Panc1 (cell line): ENCODE measurements around the gene ARHGAP11A. TPM values are rescaled to one million over a fixed set of nuclear protein-coding genes. Genes with fewer than 3 reads are reported as not detected.

ENCODE experiments used
- ATAC-seq: fragments of 200-7000 bp; cut with Tn5 transposase; 2 replicates; pipeline ENCODE4 v1.9.1; 2020; ENCODE audit warnings: mild to moderate bottlenecking, moderate library complexity
- BruUV-seq: library from RNA; stranded (reverse); fragments of 400-500 nt; replicated peaks from 2 replicates; lab custom pipeline; 2021; lab: Mats Ljungman, UMichigan
- CTCF ChIA-PET: fragments of 300-600 bp; sonication (Branson Sonifier 250); formaldehyde crosslinking; loops from one replicate; lab custom pipeline; 2022; ENCODE audit warnings: antibody characterized with exemption; lab: Charles Lee
- POLR2A ChIA-PET: fragments of 300-600 bp; sonication (Branson Sonifier 250); formaldehyde crosslinking; loops from one replicate; lab custom pipeline; 2022; ENCODE audit warnings: antibody characterized with exemption; lab: Charles Lee
- DNase-seq: peaks from one replicate; pipeline ENCODE4 v3.0.0-alpha.2; 2010; ENCODE audit warnings: low read depth, low spot score
- H3K27ac ChIP-seq: 2 replicates; pipeline ENCODE4 v1.5.1; 2011; ENCODE audit warnings: mild to moderate bottlenecking, low read length, inconsistent platforms
- H3K27me3 ChIP-seq: fragments of 200-500 bp; sonication (Bioruptor generic); 2 replicates; pipeline ENCODE4 v1.6.0; 2014; ENCODE audit warnings: low read length, inconsistent platforms; ENCODE audit not compliant: control insufficient read depth, insufficient read depth
- H3K36me3 ChIP-seq: fragments of 200-500 bp; sonication (Bioruptor generic); 2 replicates; pipeline ENCODE4 v1.5.1; 2014; ENCODE audit warnings: inconsistent platforms, mild to moderate bottlenecking, low read length, moderate library complexity; ENCODE audit not compliant: control insufficient read depth, insufficient read depth
- H3K4me1 ChIP-seq: 2 replicates; pipeline ENCODE4 v1.5.1; 2011; ENCODE audit warnings: inconsistent platforms, mild to moderate bottlenecking, low read length, moderate library complexity; ENCODE audit not compliant: control insufficient read depth, insufficient read depth
- H3K4me3 ChIP-seq, 2 experiments: 2 replicates each; pipeline ENCODE4 v1.5.1; 2011 to 2012; ENCODE audit warnings: low read depth in 2 of 2, low read length in 2 of 2, mild to moderate bottlenecking in 2 of 2, inconsistent platforms in 1 of 2, moderate library complexity in 1 of 2
- H3K9me3 ChIP-seq: fragments of 200-500 bp; sonication (Bioruptor generic); 2 replicates; pipeline ENCODE4 v1.5.1; 2014; ENCODE audit warnings: low read depth, mild to moderate bottlenecking, inconsistent platforms, low read length, moderate library complexity; ENCODE audit not compliant: control insufficient read depth, insufficient read depth
- CTCF ChIP-seq: fragments of 450-650 bp; IDR thresholded peaks from 2 replicates; pipeline ENCODE4 v1.5.1; 2017; ENCODE audit warnings: mild to moderate bottlenecking
- POLR2AphosphoS5 ChIP-seq: IDR thresholded peaks from 2 replicates; pipeline ENCODE4 v1.6.1; 2012; ENCODE audit warnings: mild to moderate bottlenecking, low read depth, low read length, moderate library complexity
- REST ChIP-seq, 2 experiments: IDR thresholded peaks; 2 replicates each; pipeline ENCODE4 v1.6.1; 2011 to 2012; ENCODE audit warnings: low read depth in 2 of 2, control low read depth in 1 of 2, low read length in 1 of 2, mild to moderate bottlenecking in 1 of 2, moderate library complexity in 1 of 2; ENCODE audit not compliant: insufficient read depth in 1 of 2
- SIN3A ChIP-seq: IDR thresholded peaks from 2 replicates; pipeline ENCODE4 v1.6.1; 2012; ENCODE audit warnings: low read depth, mild to moderate bottlenecking, low read length, moderate library complexity, borderline replicate concordance; ENCODE audit not compliant: insufficient read depth
- TCF7L2 ChIP-seq: IDR thresholded peaks from 2 replicates; pipeline ENCODE4 v1.6.1; 2011; ENCODE audit warnings: mild to moderate bottlenecking, low read depth, low read length, inconsistent platforms
- in situ Hi-C: cut with HindIII; loops from 2 replicates; pipeline ENCODE4 v1.10.0; 2016; ENCODE audit warnings: low sequenced_read_pairs, low pct_unique_long_range_greater_than_20kb
- intact Hi-C: fragments of 100-400 bp; cut with micrococcal nuclease; formaldehyde crosslinking; loops from one replicate; pipeline ENCODE4 v1.10.0; 2022; ENCODE audit not compliant: unreplicated experiment
- total RNA-seq: library from RNA; stranded (reverse); gene quantifications from one replicate; pipeline ENCODE4 v1.2.1, GENCODE V29; 2021; ENCODE audit not compliant: unreplicated experiment

ARHGAP11A gene
- total RNA-seq, 1 experiment from 2014 or later = 124 TPM

DNA sequence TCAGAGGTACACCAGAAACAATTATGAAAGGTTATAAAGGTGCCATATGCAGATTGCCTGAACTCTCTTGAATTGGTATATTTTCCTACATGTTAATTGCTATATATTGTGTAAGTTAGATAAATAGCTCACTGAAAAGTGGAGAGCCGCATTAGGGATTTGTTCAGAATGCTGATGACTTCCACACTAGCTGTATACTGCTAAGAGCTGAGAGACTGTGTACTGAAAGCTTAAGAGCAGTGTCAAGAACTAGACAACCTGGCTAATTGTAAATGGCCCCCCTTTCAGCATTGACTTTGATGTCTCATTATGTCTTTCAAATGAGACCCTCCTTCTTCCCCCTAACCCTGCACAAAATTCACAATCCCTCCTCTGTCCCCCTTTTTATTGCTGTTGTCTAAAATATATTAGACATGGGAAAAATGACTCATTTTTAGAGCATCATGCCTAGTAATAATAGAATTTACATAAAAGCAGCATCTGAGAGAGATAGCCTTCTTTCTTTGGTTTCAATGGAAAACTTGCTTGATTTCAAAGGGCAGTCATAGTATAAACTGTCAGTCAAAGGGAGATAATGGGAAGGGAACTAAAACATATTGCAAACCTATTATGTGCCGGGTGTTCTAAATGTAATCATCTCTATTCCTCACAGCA, 67.8 kb downstream of the ARHGAP11A start:
- POLR2A ChIA-PET = no interaction called here
- in situ Hi-C loops (no loop called here), intact Hi-C loops (no loop called here)
- Histone ChIP-seq H3K27me3 (no peaks in the 10 kb centered on the region), H3K27ac (no peak overlapping the region), H3K9me3 (no peaks in the 10 kb centered on the region), H3K4me1 (no peaks in the 10 kb centered on the region), H3K4me3 (no peak overlapping the region), H3K36me3 (no peaks in the 10 kb centered on the region)
- TF ChIP-seq TCF7L2 = no peak
- TF ChIP-seq POLR2AphosphoS5 = no peak
- TF ChIP-seq CTCF = no peak
- CTCF ChIA-PET = no interaction called here
- BruUV-seq = no TSS peak
- ATAC-seq (no peak), DNase-seq (no peak)

- H3K36me3 ChIP-seq = no peaks in the 10 kb centered on the region
- BruUV-seq = no TSS peak
- ATAC-seq (peak; percentile 53; the same call in 1 of the 2 replicates), DNase-seq (no peak)
- H3K4me3 ChIP-seq = no peak overlapping the region
- POLR2A ChIA-PET = no interaction called here
- no peaks in the 10 kb centered on the region for H3K4me1 ChIP-seq
- intact Hi-C loops (no loop called here), in situ Hi-C loops (no loop called here)
- CTCF ChIA-PET = no interaction called here
- H3K9me3 ChIP-seq = no peaks in the 10 kb centered on the region
- no peak overlapping the region for H3K27ac ChIP-seq
- TF ChIP-seq REST (IDR thresholded peaks at IDR 0.05; ENCODE audit: insufficient read depth in 1 of 2, low read depth in 2 of 2, low read length in 1 of 2) = no peak
- TF ChIP-seq TCF7L2 = no peak
- TF ChIP-seq POLR2AphosphoS5 = no peak
- TF ChIP-seq CTCF = no peak
- TF ChIP-seq SIN3A = no peak
- H3K27me3 ChIP-seq = no peaks in the 10 kb centered on the region
Measured at GRCh38 chr15:32683906-32684584, 68.7 kb downstream of the ARHGAP11A start.
